DND-41 (cell line): Measurements from ENCODE around the gene PDXP.
A peak's percentile ranks its signal among the peaks of the same experiment; 100 is the strongest.

ENCODE experiments used
- ATAC-seq: fragments of 200-7000 bp; cut with Tn5 transposase; 3 replicates; pipeline ENCODE4 v1.9.1; 2021; ENCODE audit warnings: low read depth; ENCODE audit not compliant: insufficient read depth
- DNase-seq: peaks from one replicate; pipeline ENCODE4 v3.0.0-alpha.2; 2020
- H2AFZ ChIP-seq: 2 replicates; pipeline ENCODE4 v1.6.0; 2012; ENCODE audit warnings: low read depth, low read length
- H3K27ac ChIP-seq: 2 replicates; pipeline ENCODE4 v1.5.1; 2012; ENCODE audit warnings: low read length, inconsistent platforms
- H3K27me3 ChIP-seq: fragments of 200-600 bp; sonication (generic); 2 replicates; pipeline ENCODE4 v1.6.0; 2012; ENCODE audit warnings: low read length, mild to moderate bottlenecking, inconsistent platforms; ENCODE audit not compliant: insufficient read depth, poor library complexity
- H3K36me3 ChIP-seq: 2 replicates; pipeline ENCODE4 v1.5.1; 2012; ENCODE audit warnings: low read length, inconsistent platforms; ENCODE audit not compliant: insufficient read depth
- H3K4me1 ChIP-seq: 2 replicates; pipeline ENCODE4 v1.5.1; 2012; ENCODE audit warnings: mild to moderate bottlenecking, low read length; ENCODE audit not compliant: insufficient read depth
- H3K4me2 ChIP-seq: 2 replicates; pipeline ENCODE4 v1.6.0; 2012; ENCODE audit warnings: mild to moderate bottlenecking, moderate library complexity, low read length, inconsistent platforms; ENCODE audit not compliant: insufficient read depth
- H3K4me3 ChIP-seq, 2 experiments: fragments of 200-600 bp in 1 of 2; shearing (Covaris generic) in 1 of 2; 2 replicates each; pipeline ENCODE4 v1.5.1; 2012 to 2016; ENCODE audit warnings: inconsistent platforms in 2 of 2, low read length in 2 of 2, mild to moderate bottlenecking in 2 of 2, low read depth in 1 of 2, moderate library complexity in 1 of 2
- H3K79me2 ChIP-seq: 2 replicates; pipeline ENCODE4 v1.6.0; 2012; ENCODE audit warnings: low read length, inconsistent platforms; ENCODE audit not compliant: insufficient read depth
- H3K9ac ChIP-seq: 2 replicates; pipeline ENCODE4 v1.6.0; 2012; ENCODE audit warnings: low read depth, mild to moderate bottlenecking, inconsistent platforms, low read length, moderate library complexity
- H3K9me3 ChIP-seq: 2 replicates; pipeline ENCODE4 v1.5.1; 2012; ENCODE audit warnings: low read length, moderate library complexity, mild to moderate bottlenecking, inconsistent platforms; ENCODE audit not compliant: insufficient read depth, severe bottlenecking
- H4K20me1 ChIP-seq: 2 replicates; pipeline ENCODE4 v1.6.0; 2012; ENCODE audit warnings: low read length; ENCODE audit not compliant: insufficient read depth
- EZH2 ChIP-seq: IDR thresholded peaks from 3 replicates; pipeline ENCODE4 v1.6.1; 2012; ENCODE audit warnings: borderline replicate concordance, low read depth, mild to moderate bottlenecking, moderate library complexity, low read length, inconsistent platforms; ENCODE audit not compliant: severe bottlenecking
- TF ChIP-seq, protein P1 (sequence below): IDR thresholded peaks from 2 replicates; pipeline ENCODE4 v1.5.1; 2012; ENCODE audit warnings: borderline replicate concordance, low read length, moderate library complexity, mild to moderate bottlenecking; ENCODE audit not compliant: poor library complexity, severe bottlenecking; ENCODE audit errors: extremely low read depth

PDXP gene

GRCh38 chr22:37674951-37675929, 16.7 kb downstream of the PDXP start, which contains the start of gene LGALS1:
LGALS1 (plus strand) TSS chr22:37675636; CDS start chr22:37675703, 67 bp downstream.
- Histone ChIP-seq H3K9me3 (no peaks in the 10 kb centered on the region), H2AFZ (no peak within 1 kb of the TSS), H3K79me2 (no peaks in the 10 kb centered on the region), H4K20me1 (no peaks in the 10 kb centered on the region), H3K4me3 (peak within 1 kb of the TSS in 1 of 2 experiments; percentile 62; a peak in 1 of 4 replicates), H3K36me3 (no peaks in the 10 kb centered on the region), H3K4me2 (peak within 1 kb of the TSS; percentile 88; the same call in 1 of the 2 replicates), H3K9ac (peak within 1 kb of the TSS; percentile 46; the same call in 1 of the 2 replicates), H3K27ac (peak within 1 kb of the TSS; percentile 76), H3K27me3 (no peaks in the 10 kb centered on the region), H3K4me1 (peaks cover 44% of the 10 kb centered on the region)
- ATAC-seq, result no peak
- TF ChIP-seq, protein P1, sequence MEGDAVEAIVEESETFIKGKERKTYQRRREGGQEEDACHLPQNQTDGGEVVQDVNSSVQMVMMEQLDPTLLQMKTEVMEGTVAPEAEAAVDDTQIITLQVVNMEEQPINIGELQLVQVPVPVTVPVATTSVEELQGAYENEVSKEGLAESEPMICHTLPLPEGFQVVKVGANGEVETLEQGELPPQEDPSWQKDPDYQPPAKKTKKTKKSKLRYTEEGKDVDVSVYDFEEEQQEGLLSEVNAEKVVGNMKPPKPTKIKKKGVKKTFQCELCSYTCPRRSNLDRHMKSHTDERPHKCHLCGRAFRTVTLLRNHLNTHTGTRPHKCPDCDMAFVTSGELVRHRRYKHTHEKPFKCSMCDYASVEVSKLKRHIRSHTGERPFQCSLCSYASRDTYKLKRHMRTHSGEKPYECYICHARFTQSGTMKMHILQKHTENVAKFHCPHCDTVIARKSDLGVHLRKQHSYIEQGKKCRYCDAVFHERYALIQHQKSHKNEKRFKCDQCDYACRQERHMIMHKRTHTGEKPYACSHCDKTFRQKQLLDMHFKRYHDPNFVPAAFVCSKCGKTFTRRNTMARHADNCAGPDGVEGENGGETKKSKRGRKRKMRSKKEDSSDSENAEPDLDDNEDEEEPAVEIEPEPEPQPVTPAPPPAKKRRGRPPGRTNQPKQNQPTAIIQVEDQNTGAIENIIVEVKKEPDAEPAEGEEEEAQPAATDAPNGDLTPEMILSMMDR, result no peak
- TF ChIP-seq EZH2, result no peak
- DNase-seq, result peak; percentile 28

DNA sequence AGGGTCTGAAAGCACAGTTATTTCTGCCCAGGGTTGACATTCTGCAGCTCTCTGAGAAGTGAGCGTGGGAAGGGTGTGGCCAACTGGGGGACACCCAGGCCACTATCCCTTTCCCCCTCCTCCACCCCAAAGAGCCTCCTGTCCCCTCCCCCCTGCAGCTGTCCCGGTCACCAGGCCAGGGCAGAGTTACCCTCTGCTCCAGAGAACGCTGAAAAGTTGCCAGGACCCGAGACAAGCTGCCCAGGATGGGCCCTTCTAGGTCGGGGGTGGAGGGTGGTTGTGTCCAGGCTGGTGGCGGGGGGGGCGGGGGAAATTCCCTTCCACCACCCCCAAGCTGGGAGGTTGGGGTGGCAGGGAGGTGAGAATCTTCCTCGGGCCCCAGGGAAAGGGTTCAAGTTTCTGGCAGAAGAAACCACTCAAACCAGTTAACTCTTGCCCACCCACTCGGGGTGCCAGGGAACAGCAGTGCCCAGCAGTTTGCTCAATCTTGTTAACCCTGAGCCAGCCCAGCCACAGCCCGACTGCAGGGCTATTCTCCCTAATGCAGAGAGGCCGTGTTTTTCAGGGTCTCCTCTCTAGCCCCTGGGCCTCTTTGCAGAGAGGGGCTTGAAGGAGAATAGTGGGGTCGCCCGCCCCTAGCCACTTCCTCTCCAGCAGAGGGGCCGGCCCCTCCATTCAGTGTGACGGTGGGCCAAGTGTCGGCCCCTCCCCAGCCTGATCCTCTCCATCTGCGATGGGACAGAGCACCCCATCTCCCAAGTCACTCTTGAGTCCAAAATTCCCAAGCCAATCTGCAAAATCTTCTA, 17.6 kb downstream of the PDXP start:
- no peaks in the 10 kb centered on the region for H3K79me2 ChIP-seq
- H3K9ac ChIP-seq, result peak overlapping the region; percentile 46
- no peaks in the 10 kb centered on the region for H3K27me3 ChIP-seq
- TF ChIP-seq, protein P1, result no peak
- no peak for TF ChIP-seq EZH2
- ATAC-seq (no peak), DNase-seq (no peak)
- peak overlapping the region; percentile 88 for H3K4me2 ChIP-seq
- H2AFZ ChIP-seq, result no peak overlapping the region
- no peaks in the 10 kb centered on the region for H3K36me3 ChIP-seq
- H3K9me3 ChIP-seq, result no peaks in the 10 kb centered on the region
- H3K4me3 ChIP-seq, result peak overlapping the region in 1 of 2 experiments; percentile 62; a peak in 1 of 4 replicates
- H4K20me1 ChIP-seq, result no peaks in the 10 kb centered on the region
- H3K4me1 ChIP-seq, result peaks cover 41% of the 10 kb centered on the region
- H3K27ac ChIP-seq, result peak overlapping the region; percentile 76

- DNase-seq, result peak; percentile 95
- Histone ChIP-seq H4K20me1 (no peaks in the 10 kb centered on the region), H2AFZ (peak overlapping the region; percentile 90), H3K79me2 (no peaks in the 10 kb centered on the region), H3K27me3 (no peaks in the 10 kb centered on the region), H3K4me3 (peak overlapping the region; percentile 20 to 62; a peak in 3 of 4 replicates), H3K4me1 (peaks cover 39% of the 10 kb centered on the region), H3K9me3 (no peaks in the 10 kb centered on the region), H3K4me2 (peak overlapping the region; percentile 88), H3K9ac (peak overlapping the region; percentile 46), H3K27ac (peak overlapping the region; percentile 88), H3K36me3 (no peaks in the 10 kb centered on the region)
- TF ChIP-seq, protein P1, result no peak
- TF ChIP-seq EZH2, result no peak
- peak; percentile 87 for ATAC-seq
These were observed 18.4 kb downstream of the PDXP start for GRCh38 chr22:37676736-37677492.
